ENCODE results near the gene TNS2. TPM values are rescaled to one million over a fixed set of nuclear protein-coding genes. Genes with fewer than 3 reads are reported as not detected.

Gene TNS2
- total RNA-seq, 1 donor from 2014 or later = 15.4 TPM

GRCh38 chr12:53086361-53086760 lies 36.5 kb downstream of the TNS2 start:
- TF ChIP-seq CTCF (IDR thresholded peaks at IDR 0.05; ENCODE audit: insufficient read depth, low read depth, low read length) = no peak
- no peak for TF ChIP-seq EZH2 (IDR thresholded peaks at IDR 0.05; ENCODE audit: insufficient read depth, low read length)
- Histone ChIP-seq H4K20me1 (ENCODE audit: insufficient read depth, low read length) (no peaks in the 10 kb centered on the region), H3K4me3 (ENCODE audit: insufficient read depth, low read depth, low read length) (no peak overlapping the region), H3K27ac (ENCODE audit: low read depth, low read length) (no peak overlapping the region), H3K9me3 (ENCODE audit: insufficient read depth, low read depth, low read length) (no peaks in the 10 kb centered on the region), H3K27me3 (ENCODE audit: insufficient read depth, low read length) (no peaks in the 10 kb centered on the region), H3K79me2 (ENCODE audit: insufficient read depth, low read length) (no peaks in the 10 kb centered on the region), H3K4me1 (ENCODE audit: insufficient read depth, low read length) (no peaks in the 10 kb centered on the region), H2AFZ (ENCODE audit: low read depth, low read length) (no peak overlapping the region), H3K4me2 (ENCODE audit: low read length) (no peak overlapping the region), H3K36me3 (ENCODE audit: insufficient read depth, low read length) (no peaks in the 10 kb centered on the region), H3K9ac (ENCODE audit: low read length) (no peak overlapping the region)
- peaks cover 14% of the 10 kb centered on the region for H3K27me3 Mint-ChIP-seq (ENCODE audit: low read depth, unreplicated experiment)
- no peak overlapping the region for H3K27ac Mint-ChIP-seq (ENCODE audit: unreplicated experiment)
- no peaks in the 10 kb centered on the region for H3K9me3 Mint-ChIP-seq (ENCODE audit: unreplicated experiment)
- DNase-seq (ENCODE audit: low read depth) (no peak), FAIRE-seq (no peak)
- H3K4me3 Mint-ChIP-seq (ENCODE audit: unreplicated experiment) = no peak overlapping the region
- peaks cover 2% of the 10 kb centered on the region for H3K4me1 Mint-ChIP-seq (ENCODE audit: low read depth, unreplicated experiment)
- H3K36me3 Mint-ChIP-seq (ENCODE audit: low read depth, unreplicated experiment) = no peaks in the 10 kb centered on the region

- H3K4me1 ChIP-seq (ENCODE audit: insufficient read depth, low read length) = no peaks in the 10 kb centered on the region
- DNase-seq (ENCODE audit: low read depth) (no peak), FAIRE-seq (no peak)
- no peaks in the 10 kb centered on the region for H3K79me2 ChIP-seq (ENCODE audit: insufficient read depth, low read length)
- H3K27ac ChIP-seq (ENCODE audit: low read depth, low read length) = no peak overlapping the region
- H3K4me3 Mint-ChIP-seq (ENCODE audit: unreplicated experiment) = no peak overlapping the region
- H3K36me3 Mint-ChIP-seq (ENCODE audit: low read depth, unreplicated experiment) = no peaks in the 10 kb centered on the region
- H3K4me1 Mint-ChIP-seq (ENCODE audit: low read depth, unreplicated experiment) = no peaks in the 10 kb centered on the region
- no peaks in the 10 kb centered on the region for H4K20me1 ChIP-seq (ENCODE audit: insufficient read depth, low read length)
- H3K27me3 Mint-ChIP-seq (ENCODE audit: low read depth, unreplicated experiment) = peaks cover 27% of the 10 kb centered on the region
- H3K4me2 ChIP-seq (ENCODE audit: low read length) = no peak overlapping the region
- H3K9me3 ChIP-seq (ENCODE audit: insufficient read depth, low read depth, low read length) = no peaks in the 10 kb centered on the region
- TF ChIP-seq CTCF (IDR thresholded peaks at IDR 0.05; ENCODE audit: insufficient read depth, low read depth, low read length) (no peak), EZH2 (IDR thresholded peaks at IDR 0.05; ENCODE audit: insufficient read depth, low read length) (no peak)
- no peak overlapping the region for H3K4me3 ChIP-seq (ENCODE audit: insufficient read depth, low read depth, low read length)
- H3K9me3 Mint-ChIP-seq (ENCODE audit: unreplicated experiment) = no peaks in the 10 kb centered on the region
- H3K27ac Mint-ChIP-seq (ENCODE audit: unreplicated experiment) = no peak overlapping the region
- no peaks in the 10 kb centered on the region for H3K27me3 ChIP-seq (ENCODE audit: insufficient read depth, low read length)
- H3K9ac ChIP-seq (ENCODE audit: low read length) = no peak overlapping the region
- no peaks in the 10 kb centered on the region for H3K36me3 ChIP-seq (ENCODE audit: insufficient read depth, low read length)
- H2AFZ ChIP-seq (ENCODE audit: low read depth, low read length) = no peak overlapping the region
Observed at GRCh38 chr12:53090105-53090504, 40.2 kb downstream of the TNS2 start.

GRCh38 chr12:53090554-53090953 lies 40.7 kb downstream of the TNS2 start:
- Histone ChIP-seq H3K79me2 (ENCODE audit: insufficient read depth, low read length) (no peaks in the 10 kb centered on the region), H3K4me1 (ENCODE audit: insufficient read depth, low read length) (no peaks in the 10 kb centered on the region), H3K27ac (ENCODE audit: low read depth, low read length) (no peak overlapping the region), H3K27me3 (ENCODE audit: insufficient read depth, low read length) (no peaks in the 10 kb centered on the region), H3K4me3 (ENCODE audit: insufficient read depth, low read depth, low read length) (no peak overlapping the region), H3K36me3 (ENCODE audit: insufficient read depth, low read length) (no peaks in the 10 kb centered on the region), H3K9ac (ENCODE audit: low read length) (no peak overlapping the region), H3K9me3 (ENCODE audit: insufficient read depth, low read depth, low read length) (no peaks in the 10 kb centered on the region), H2AFZ (ENCODE audit: low read depth, low read length) (no peak overlapping the region), H4K20me1 (ENCODE audit: insufficient read depth, low read length) (no peaks in the 10 kb centered on the region), H3K4me2 (ENCODE audit: low read length) (no peak overlapping the region)
- peaks cover 27% of the 10 kb centered on the region for H3K27me3 Mint-ChIP-seq (ENCODE audit: low read depth, unreplicated experiment)
- H3K4me3 Mint-ChIP-seq (ENCODE audit: unreplicated experiment) = no peak overlapping the region
- no peak for FAIRE-seq
- DNase-seq (ENCODE audit: low read depth) = no peak
- H3K36me3 Mint-ChIP-seq (ENCODE audit: low read depth, unreplicated experiment) = no peaks in the 10 kb centered on the region
- no peak overlapping the region for H3K27ac Mint-ChIP-seq (ENCODE audit: unreplicated experiment)
- peaks cover 2% of the 10 kb centered on the region for H3K9me3 Mint-ChIP-seq (ENCODE audit: unreplicated experiment)
- TF ChIP-seq EZH2 (IDR thresholded peaks at IDR 0.05; ENCODE audit: insufficient read depth, low read length) (no peak), CTCF (IDR thresholded peaks at IDR 0.05; ENCODE audit: insufficient read depth, low read depth, low read length) (no peak)
- no peaks in the 10 kb centered on the region for H3K4me1 Mint-ChIP-seq (ENCODE audit: low read depth, unreplicated experiment)

All from astrocyte (in vitro differentiated cells and primary cell).